ENCODE results near the gene MYMK. TPM values are rescaled to one million over a fixed set of nuclear protein-coding genes. Genes with fewer than 3 reads are reported as not detected.

MYMK gene
- total and polyA plus RNA-seq, 2 experiments from 2014 or later, result not detected

- Histone ChIP-seq H3K79me2 (replicated peaks; ENCODE audit: insufficient read depth) (no peaks in the 10 kb centered on the region), H3K4me2 (no peak overlapping the region), H4K20me1 (replicated peaks; ENCODE audit: insufficient read depth) (no peaks in the 10 kb centered on the region), H3F3A (replicated peaks; ENCODE audit: low read depth) (no peaks in the 10 kb centered on the region), H3K4me3 (no peak overlapping the region), H2AFZ (no peak overlapping the region), H3K27ac (ENCODE audit: low read depth) (no peak overlapping the region), H3K4me1 (ENCODE audit: insufficient read depth) (no peaks in the 10 kb centered on the region; the same call in 1 of the 2 replicates), H3K27me3 (ENCODE audit: insufficient read depth) (no peaks in the 10 kb centered on the region), H3K9me2 (ENCODE audit: insufficient read depth) (no peaks in the 10 kb centered on the region), H3K36me3 (ENCODE audit: insufficient read depth) (no peaks in the 10 kb centered on the region)
- Mint-ChIP-seq H3K27ac (no peak overlapping the region), H3K4me3 (no peak overlapping the region), H3K36me3 (ENCODE audit: low read depth) (no peaks in the 10 kb centered on the region; the same call in 2 of the 3 replicates), H3K27me3 (ENCODE audit: insufficient read depth, low read depth, poor library complexity) (peaks cover 8% of the 10 kb centered on the region), H3K9me3 (no peaks in the 10 kb centered on the region), H3K4me1 (peaks cover 16% of the 10 kb centered on the region)
- no peak for ATAC-seq
- TF ChIP-seq EZH2 (IDR thresholded peaks at IDR 0.05; ENCODE audit: low read depth, unreplicated experiment) (no peak), POLR2AphosphoS5 (IDR thresholded peaks at IDR 0.05; ENCODE audit: low read depth) (no peak), REST (IDR thresholded peaks at IDR 0.05; ENCODE audit: unreplicated experiment) (no peak), ETS1 (IDR thresholded peaks at IDR 0.05) (no peak), EZH2phosphoT487 (IDR thresholded peaks at IDR 0.05; ENCODE audit: unreplicated experiment) (no peak), JUNB (IDR thresholded peaks at IDR 0.05; ENCODE audit: unreplicated experiment) (no peak), ZNF331 (CRISPR knock-in tag; IDR thresholded peaks at IDR 0.05; ENCODE audit: low read depth) (no peak), CTCF (conservative IDR thresholded peaks at IDR 0.05; ENCODE audit: low read depth in 2 of 2) (no peak), CREB1 (CRISPR knock-in tag; IDR thresholded peaks at IDR 0.05; ENCODE audit: low read depth) (no peak), NANOG (IDR thresholded peaks at IDR 0.05; ENCODE audit: borderline replicate concordance) (no peak), ZNF114 (CRISPR knock-in tag; IDR thresholded peaks at IDR 0.05) (no peak), ZNF462 (CRISPR knock-in tag; IDR thresholded peaks at IDR 0.05) (no peak), STAT1 (IDR thresholded peaks at IDR 0.05; ENCODE audit: unreplicated experiment) (no peak)
- DNase-seq (ENCODE audit: low spot score), result no peak
These were observed 17.2 kb upstream of the MYMK start for GRCh38 chr9:133542002-133542401.

Data from GM23338 (cell line).